GM23248 (cell line): Measurements from ENCODE around the gene PPP4R2.

Experiments
- EZH2 ChIP-seq: fragments of 200-600 bp; sonication (generic); IDR thresholded peaks from 2 replicates; pipeline ENCODE4 v1.6.1; 2018; ENCODE audit warnings: antibody characterized with exemption, mild to moderate bottlenecking; ENCODE audit not compliant: insufficient read depth, poor library complexity, severe bottlenecking
- EZH2phosphoT487 ChIP-seq: fragments of 200-600 bp; sonication (generic); IDR thresholded peaks from 2 replicates; pipeline ENCODE4 v1.6.1; 2018; ENCODE audit warnings: antibody characterized with exemption, moderate library complexity, mild to moderate bottlenecking, low read depth; ENCODE audit not compliant: insufficient read depth

DNA sequence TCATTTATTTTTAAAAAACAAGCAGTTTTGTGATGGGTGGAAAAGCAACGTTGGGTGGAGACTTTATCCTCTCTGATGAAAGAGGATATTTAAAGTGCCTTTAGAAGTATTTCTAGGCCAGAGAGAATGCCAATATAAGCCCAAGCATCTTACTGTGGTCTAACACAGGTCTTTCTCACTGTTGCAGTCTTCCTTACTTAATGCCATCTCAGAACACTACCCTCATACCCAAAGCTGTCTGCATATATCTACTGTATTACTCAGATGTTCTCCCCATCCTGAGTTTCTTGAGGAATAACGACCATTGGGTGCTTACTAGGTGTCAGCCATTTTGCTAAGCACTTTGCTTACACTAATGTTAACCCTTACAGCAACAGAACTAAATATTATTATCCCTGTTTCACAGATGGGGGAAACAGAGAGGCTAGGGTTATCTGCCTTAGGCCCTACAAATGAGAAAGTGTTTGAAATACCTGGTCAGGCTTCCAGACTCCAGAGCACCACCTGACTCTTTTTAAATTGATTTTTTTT lies 35.0 kb downstream of the PPP4R2 start:
- TF ChIP-seq EZH2phosphoT487, result no peak
- TF ChIP-seq EZH2, result no peak
